HL-60 (cell line): ENCODE results near the gene LVRN.

Experiments used
- DNase-seq, 2 experiments: peaks; one replicate each; pipeline ENCODE4 v3.0.0-alpha.2; 2010 to 2020; ENCODE audit warnings: low read depth in 1 of 2, low spot score in 1 of 2
- H3K27ac ChIP-seq: fragments of 250-450 bp; sonication (Bioruptor Pico); replicated peaks from 2 replicates; pipeline ENCODE4 v1.5.1; 2020; ENCODE audit warnings: mild to moderate bottlenecking, moderate library complexity
- H3K27me3 ChIP-seq: fragments of 250-450 bp; sonication (Bioruptor Pico); 2 replicates; pipeline ENCODE4 v1.5.1; 2021; ENCODE audit warnings: mild to moderate bottlenecking, moderate library complexity; ENCODE audit not compliant: insufficient read depth, poor library complexity, severe bottlenecking
- H3K4me3 ChIP-seq: replicated peaks from 2 replicates; pipeline ENCODE4 v1.5.1; 2011; ENCODE audit warnings: mild to moderate bottlenecking, control low read depth, low read length; ENCODE audit not compliant: insufficient read depth
- GABPA ChIP-seq: IDR thresholded peaks from 2 replicates; pipeline ENCODE4 v1.6.1; 2012; ENCODE audit warnings: low read depth
- POLR2AphosphoS5 ChIP-seq: IDR thresholded peaks from 2 replicates; pipeline ENCODE4 v1.6.1; 2012; ENCODE audit warnings: low read depth
- SPI1 ChIP-seq: IDR thresholded peaks from 2 replicates; pipeline ENCODE4 v1.6.1; 2012; ENCODE audit warnings: low read depth, mild to moderate bottlenecking, borderline replicate concordance
- TF ChIP-seq, protein P1 (sequence below): IDR thresholded peaks from 2 replicates; pipeline ENCODE4 v1.6.1; 2012; ENCODE audit warnings: low read depth; ENCODE audit not compliant: insufficient replicate concordance
- TF ChIP-seq, protein P2 (sequence below): IDR thresholded peaks from one replicate; pipeline ENCODE4 v1.5.1; 2011; ENCODE audit warnings: low read length, control low read depth, inconsistent platforms; ENCODE audit not compliant: insufficient read depth

Gene LVRN

GRCh38 chr5:116045821-116046220 is 83.5 kb downstream of the LVRN start:
- DNase-seq: no peak
- H3K27me3 ChIP-seq: no peaks in the 10 kb centered on the region
- no peak for TF ChIP-seq POLR2AphosphoS5
- TF ChIP-seq, protein P1, sequence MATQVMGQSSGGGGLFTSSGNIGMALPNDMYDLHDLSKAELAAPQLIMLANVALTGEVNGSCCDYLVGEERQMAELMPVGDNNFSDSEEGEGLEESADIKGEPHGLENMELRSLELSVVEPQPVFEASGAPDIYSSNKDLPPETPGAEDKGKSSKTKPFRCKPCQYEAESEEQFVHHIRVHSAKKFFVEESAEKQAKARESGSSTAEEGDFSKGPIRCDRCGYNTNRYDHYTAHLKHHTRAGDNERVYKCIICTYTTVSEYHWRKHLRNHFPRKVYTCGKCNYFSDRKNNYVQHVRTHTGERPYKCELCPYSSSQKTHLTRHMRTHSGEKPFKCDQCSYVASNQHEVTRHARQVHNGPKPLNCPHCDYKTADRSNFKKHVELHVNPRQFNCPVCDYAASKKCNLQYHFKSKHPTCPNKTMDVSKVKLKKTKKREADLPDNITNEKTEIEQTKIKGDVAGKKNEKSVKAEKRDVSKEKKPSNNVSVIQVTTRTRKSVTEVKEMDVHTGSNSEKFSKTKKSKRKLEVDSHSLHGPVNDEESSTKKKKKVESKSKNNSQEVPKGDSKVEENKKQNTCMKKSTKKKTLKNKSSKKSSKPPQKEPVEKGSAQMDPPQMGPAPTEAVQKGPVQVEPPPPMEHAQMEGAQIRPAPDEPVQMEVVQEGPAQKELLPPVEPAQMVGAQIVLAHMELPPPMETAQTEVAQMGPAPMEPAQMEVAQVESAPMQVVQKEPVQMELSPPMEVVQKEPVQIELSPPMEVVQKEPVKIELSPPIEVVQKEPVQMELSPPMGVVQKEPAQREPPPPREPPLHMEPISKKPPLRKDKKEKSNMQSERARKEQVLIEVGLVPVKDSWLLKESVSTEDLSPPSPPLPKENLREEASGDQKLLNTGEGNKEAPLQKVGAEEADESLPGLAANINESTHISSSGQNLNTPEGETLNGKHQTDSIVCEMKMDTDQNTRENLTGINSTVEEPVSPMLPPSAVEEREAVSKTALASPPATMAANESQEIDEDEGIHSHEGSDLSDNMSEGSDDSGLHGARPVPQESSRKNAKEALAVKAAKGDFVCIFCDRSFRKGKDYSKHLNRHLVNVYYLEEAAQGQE: no peak
- TF ChIP-seq SPI1: no peak
- TF ChIP-seq, protein P2, sequence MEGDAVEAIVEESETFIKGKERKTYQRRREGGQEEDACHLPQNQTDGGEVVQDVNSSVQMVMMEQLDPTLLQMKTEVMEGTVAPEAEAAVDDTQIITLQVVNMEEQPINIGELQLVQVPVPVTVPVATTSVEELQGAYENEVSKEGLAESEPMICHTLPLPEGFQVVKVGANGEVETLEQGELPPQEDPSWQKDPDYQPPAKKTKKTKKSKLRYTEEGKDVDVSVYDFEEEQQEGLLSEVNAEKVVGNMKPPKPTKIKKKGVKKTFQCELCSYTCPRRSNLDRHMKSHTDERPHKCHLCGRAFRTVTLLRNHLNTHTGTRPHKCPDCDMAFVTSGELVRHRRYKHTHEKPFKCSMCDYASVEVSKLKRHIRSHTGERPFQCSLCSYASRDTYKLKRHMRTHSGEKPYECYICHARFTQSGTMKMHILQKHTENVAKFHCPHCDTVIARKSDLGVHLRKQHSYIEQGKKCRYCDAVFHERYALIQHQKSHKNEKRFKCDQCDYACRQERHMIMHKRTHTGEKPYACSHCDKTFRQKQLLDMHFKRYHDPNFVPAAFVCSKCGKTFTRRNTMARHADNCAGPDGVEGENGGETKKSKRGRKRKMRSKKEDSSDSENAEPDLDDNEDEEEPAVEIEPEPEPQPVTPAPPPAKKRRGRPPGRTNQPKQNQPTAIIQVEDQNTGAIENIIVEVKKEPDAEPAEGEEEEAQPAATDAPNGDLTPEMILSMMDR: no peak
- no peak for TF ChIP-seq GABPA
- H3K27ac ChIP-seq: no peak overlapping the region
- no peak overlapping the region for H3K4me3 ChIP-seq

DNA sequence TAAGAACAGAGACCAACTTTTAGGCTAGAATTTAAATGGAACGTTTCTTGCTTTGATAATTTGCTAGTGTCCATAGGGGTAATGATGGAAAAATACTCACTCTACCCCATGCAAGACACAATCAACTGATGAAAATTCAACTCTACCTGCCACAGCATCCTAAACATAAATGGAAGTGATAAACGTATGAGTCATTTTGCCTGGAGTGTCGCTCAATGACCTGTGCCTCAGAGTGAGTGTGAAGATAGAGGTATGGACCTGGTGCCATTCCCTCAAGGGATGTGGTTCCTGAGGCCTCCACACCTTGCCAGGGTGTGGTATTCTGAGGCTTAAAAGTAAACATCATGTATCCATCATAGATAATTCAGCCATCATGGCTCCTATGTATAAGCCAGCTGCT is 84.0 kb downstream of the LVRN start:
- Histone ChIP-seq H3K27me3 (no peaks in the 10 kb centered on the region), H3K4me3 (no peak overlapping the region), H3K27ac (no peak overlapping the region)
- no peak for DNase-seq
- TF ChIP-seq SPI1: no peak
- no peak for TF ChIP-seq POLR2AphosphoS5
- no peak for TF ChIP-seq GABPA
- TF ChIP-seq, protein P1: no peak
- TF ChIP-seq, protein P2: no peak

DNA sequence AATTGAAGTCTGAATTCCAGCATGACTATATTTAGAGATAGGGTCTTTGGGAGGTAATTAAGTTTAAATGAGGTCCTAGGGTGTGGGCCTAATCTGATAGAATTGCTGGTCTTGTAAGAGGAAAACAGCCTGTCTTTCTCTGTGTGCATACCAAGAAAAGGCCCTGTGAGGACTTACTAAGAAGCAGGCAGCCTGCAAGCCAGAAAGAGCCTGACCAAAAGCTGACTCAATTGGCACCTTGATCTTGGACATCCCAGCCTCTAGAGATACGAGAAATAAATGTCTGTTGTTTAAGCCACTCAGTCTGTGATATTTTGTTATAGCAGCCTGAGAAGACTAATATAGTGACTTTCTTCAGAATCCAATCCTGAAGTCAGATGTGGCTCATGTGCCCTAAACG is 84.5 kb downstream of the LVRN start:
- Histone ChIP-seq H3K27me3 (no peaks in the 10 kb centered on the region), H3K4me3 (no peak overlapping the region), H3K27ac (no peak overlapping the region)
- TF ChIP-seq, protein P2: no peak
- TF ChIP-seq GABPA (no peak), POLR2AphosphoS5 (no peak), SPI1 (no peak)
- TF ChIP-seq, protein P1: no peak
- DNase-seq: no peak
